HG02798 (cell line): ENCODE results near the gene DUS2.
"Not testable (repeated sequence)": the region's sequence is repeated elsewhere in the genome, so short reads cannot be mapped to it uniquely, and the experiment has no call there.

Experiments used
- ATAC-seq: cut with Tn5 transposase; IDR thresholded peaks from one replicate; pipeline ENCODE4 v1.9.1; 2021; ENCODE audit warnings: mild to moderate bottlenecking; ENCODE audit not compliant: unreplicated experiment, poor library complexity

The DUS2 gene

DNA sequence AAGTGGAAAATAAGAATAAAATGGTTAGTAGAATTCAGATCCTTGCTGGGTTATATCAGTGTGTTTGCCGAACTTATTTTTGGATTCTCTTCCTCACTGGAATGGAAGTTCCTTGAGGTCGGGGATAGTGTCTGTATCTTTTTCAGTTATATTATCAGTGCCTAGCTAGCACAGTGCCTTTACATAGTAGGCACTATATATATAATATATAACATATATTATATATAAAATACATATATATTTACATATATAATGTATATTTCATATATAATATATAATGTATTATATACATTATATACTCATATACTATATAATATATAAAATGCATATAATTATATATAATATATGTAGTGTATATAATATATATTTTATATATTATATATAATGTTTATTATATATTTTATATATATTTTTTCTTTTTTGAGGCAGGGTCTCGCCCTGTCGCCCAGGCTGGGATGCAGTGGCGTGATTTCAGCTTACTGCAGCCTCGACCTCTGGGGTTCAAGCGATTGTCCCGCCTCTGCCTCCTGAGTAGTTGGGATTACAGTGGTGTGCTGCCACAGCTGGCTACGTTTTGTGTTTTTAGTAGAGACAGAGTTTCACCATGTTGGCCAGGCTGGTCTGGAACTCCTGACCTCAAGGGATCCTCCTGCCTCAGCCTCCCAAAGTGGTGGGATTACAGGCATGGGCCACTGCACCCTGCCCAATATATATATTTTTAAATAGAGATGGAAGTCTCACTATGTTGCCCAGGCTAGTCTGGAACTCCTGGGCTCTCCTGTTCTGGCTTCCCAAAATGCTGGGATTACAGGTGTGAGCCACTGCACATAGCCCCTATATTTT is 65.3 kb downstream of the DUS2 start:
- no peak for ATAC-seq

DNA sequence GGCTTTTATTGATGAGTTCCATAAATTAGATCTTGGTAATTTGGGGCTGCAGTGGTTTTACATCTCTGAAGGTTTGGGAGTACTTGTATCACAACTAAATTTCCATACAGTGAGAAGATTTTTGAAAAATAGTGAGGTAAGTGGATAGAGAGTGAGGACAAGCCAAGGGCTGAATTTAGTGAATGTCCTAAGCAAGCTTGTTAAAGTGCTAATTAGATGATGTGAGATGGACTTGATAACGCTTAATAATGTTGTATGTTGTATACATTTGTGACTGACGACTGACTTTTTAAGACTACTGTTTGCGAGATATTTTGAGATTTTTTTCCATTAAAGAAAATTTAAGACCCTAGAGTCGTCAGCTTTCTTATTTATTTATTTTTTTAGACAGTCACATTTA is 66.0 kb downstream of the DUS2 start:
- no peak for ATAC-seq

DNA sequence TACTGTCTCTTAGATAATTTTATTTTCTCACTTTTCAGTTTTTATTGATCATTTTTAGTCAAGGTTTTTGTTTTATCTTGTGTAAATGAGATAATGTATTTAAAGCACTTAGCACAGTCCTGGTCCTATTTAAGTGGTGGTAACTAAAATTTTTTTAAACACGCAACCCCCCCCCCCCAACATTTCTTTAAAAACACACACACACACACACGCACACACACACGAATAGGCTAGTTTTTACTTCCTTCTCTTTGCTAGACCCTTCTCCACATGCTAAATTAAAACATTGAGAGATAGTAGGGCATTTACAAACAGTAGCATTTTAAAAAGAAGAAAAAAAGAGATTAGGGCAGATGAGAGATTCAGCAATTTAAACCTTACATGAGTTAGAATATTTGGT is 67.0 kb downstream of the DUS2 start:
- no peak for ATAC-seq

- no peak for ATAC-seq
These were observed 67.4 kb downstream of the DUS2 start for GRCh38 chr16:68090533-68090932.

DNA sequence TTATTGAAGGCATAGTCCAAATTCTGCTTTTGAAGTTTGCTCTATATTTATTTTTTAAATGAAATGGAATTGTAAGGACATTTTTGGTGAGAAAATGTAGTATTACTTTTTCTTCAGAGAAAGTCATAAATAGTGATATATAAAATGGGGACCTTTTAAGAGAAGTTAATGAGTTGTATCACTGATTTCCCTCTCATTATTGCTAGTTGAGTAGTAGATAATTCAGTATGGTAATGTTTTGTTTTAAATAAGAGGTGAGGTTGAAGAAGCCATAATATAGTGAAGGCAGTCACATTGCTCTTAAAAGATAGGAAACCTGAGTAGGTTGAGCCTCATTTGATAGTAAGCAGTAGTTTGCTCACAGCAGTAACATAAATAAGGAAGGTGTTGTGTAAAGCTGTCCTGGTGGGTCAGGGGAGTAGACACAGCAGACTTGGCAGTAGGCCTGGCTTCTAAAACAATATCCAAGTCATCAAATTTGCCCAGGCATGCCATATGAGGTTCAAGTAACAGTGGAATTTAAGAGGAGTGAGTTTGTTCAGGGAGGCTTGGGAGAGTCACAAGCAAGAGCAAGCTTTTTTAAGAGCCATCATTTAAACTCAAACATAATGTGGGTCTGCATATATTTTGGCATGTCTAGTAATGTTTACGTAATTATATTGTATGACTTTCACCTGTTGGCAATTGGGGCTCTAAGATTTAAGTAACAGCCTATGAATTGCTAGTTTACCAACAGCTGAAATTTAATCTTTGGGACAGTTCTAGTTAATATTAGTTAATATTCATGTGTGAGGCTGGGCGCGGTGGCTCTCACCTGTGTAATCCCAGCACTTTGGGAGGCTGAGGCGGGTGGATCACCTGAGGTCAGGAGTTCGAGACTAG is 68.5 kb downstream of the DUS2 start:
- no peak for ATAC-seq

DNA sequence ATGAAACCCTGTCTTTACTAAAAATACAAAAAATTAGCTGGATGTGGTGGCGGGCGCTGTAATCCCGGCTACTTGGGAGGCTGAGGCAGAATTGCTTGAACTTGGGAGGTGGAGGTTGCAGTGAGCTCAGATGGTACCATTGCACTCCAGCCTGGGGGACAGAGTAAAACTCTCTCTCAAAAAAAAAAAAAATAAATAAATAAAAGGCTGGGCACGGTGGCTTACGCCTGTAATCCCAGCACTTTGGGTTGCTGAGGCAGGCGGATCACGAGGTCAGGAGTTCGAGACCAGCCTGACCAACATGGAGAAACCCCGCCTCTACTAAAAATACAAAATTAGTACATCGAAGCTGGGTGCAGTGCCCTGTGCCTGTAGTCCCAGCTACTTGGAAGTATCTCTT is 69.2 kb downstream of the DUS2 start:
- not testable (repeated sequence) for ATAC-seq

DNA sequence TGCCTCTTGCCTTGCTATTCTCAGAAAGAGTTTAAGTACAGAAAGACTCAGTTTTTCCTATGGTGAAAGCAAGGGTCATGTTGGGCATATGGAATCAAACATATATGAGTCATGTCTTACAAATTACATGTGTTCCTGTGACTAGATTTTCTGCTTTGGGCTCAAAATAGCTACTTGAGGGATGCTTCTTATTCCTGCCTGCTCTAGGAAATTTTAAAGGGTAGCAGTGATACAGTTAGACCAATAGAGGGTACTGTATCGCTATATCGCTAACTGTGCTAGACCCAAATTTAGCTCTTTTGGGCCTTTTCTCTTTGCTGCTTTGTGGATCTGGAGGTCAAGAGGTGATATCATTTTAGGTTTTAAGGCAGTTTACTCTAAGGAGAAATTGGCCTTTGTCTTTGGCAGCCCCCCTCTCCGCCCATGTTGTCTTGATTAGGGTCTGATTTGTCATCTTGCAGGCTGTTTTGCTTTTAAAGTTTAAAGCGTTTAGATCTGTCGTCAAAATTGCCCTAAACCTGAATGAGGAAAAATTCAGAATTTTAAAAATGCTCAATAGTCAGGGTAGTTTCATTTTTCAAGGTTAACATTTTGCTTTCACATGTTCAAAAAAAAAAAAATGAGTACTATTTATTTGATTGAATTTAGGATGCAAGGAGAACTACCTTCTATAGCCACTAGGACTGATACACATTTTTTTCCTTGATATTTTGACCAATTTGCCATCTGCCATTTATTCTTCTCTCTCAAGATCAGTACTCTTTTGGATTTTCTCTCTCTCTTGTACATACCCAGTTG is 70.9 kb downstream of the DUS2 start:
- no peak for ATAC-seq

- no peak for ATAC-seq
These were observed 71.5 kb downstream of the DUS2 start for GRCh38 chr16:68094614-68094934.

- no peak for ATAC-seq
These were observed 73.4 kb downstream of the DUS2 start for GRCh38 chr16:68096491-68096890.

GRCh38 chr16:68097088-68097487 is 74.0 kb downstream of the DUS2 start:
- ATAC-seq, result no peak

GRCh38 chr16:68097895-68098294 is 74.8 kb downstream of the DUS2 start:
- no peak for ATAC-seq

GRCh38 chr16:68100488-68100887 is 77.4 kb downstream of the DUS2 start:
- ATAC-seq, result no peak

DNA sequence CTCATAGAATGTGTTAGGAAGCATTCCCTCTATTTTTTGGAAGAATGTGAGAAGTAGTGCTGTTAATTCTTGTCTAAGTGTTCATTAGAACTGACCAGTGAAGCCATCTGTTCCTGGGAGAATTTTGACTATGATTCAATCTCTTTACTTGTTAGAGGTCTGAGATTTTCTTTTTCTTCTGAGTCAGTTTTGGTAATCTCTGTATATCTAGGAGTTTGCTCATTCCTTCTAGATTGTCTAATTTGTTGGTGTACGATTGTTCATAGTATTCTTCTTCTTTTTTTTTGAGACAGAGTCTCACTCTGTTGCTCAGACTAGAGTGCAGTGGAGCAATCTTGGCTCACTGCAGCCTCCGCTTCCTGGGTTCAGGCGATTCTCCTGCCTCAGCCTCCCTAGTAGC is 82.5 kb downstream of the DUS2 start:
- no peak for ATAC-seq

- ATAC-seq, result not testable (repeated sequence)
These were observed 84.3 kb downstream of the DUS2 start for GRCh38 chr16:68107230-68107928.

- ATAC-seq, result not testable (repeated sequence)
These were observed 86.1 kb downstream of the DUS2 start for GRCh38 chr16:68109156-68109555.

- not testable (repeated sequence) for ATAC-seq
These were observed 87.5 kb downstream of the DUS2 start for GRCh38 chr16:68110611-68111010.

DNA sequence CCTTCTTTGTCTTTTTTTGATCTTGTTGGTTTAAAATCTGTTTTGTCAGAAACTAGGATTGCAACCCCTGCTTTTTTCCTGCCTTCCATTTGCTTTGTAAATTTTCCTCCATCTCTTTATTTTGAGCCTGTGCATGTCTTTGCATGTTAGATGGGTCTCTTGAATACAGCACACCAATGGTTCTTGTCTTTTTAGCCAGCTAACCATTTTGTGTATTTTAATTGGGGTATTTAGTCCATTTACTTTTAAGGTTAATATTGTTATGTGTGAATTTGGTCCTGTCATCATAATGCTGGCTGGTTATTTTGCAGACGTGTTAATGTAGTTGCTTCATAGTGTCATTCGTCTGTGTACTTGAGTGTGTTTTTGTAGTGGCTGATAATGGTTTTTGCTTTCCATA is 88.3 kb downstream of the DUS2 start:
- ATAC-seq, result no peak

- no peak for ATAC-seq
These were observed 90.1 kb downstream of the DUS2 start for GRCh38 chr16:68113059-68113761.

DNA sequence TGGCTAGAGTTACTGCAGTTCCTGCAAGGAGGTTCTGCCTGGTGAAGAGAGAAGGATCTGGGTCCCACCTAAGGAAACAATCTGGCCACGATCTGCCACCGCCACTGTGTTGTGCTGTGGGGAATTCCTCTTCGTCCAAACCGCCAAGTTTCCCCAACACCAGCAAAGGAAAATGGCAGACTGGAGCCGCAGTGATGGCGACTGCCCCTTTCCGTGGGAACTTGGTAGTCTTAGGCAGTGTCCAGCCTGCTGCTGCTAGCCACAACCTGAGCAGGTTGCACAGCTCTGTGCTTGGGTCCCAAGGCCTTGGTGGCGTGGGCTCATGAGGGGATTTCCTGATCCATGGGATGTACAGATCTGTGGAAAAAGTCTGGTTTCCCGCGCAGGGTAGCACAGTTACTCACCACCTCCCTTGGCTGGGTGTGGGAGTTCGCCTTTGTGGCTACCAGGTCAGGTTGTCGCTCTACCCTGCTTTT is 90.7 kb downstream of the DUS2 start:
- no peak for ATAC-seq
